GM13977 (cell line): Measurements from ENCODE around the gene HPSE2.
"Not testable (repeated sequence)": the region's sequence is repeated elsewhere in the genome, so short reads cannot be mapped to it uniquely, and the experiment has no call there.

Experiments used
- DNase-seq: peaks from one replicate; pipeline ENCODE4 v3.0.0; 2012; ENCODE audit warnings: low spot score
- in situ Hi-C: fragments of 300-500 bp; cut with MboI; formaldehyde crosslinking; loops from one replicate; pipeline ENCODE4 v1.12.0; 2022; ENCODE audit warnings: low sequenced_read_pairs, low pct_unique_long_range_greater_than_20kb, mixed read lengths, inconsistent platforms; ENCODE audit not compliant: unreplicated experiment
- TF ChIP-seq, protein P1 (sequence below): IDR thresholded peaks from 2 replicates; pipeline ENCODE4 v1.5.1; 2012; ENCODE audit warnings: mild to moderate bottlenecking, control low read depth; ENCODE audit not compliant: insufficient read depth; ENCODE audit errors: extremely low read depth, missing control alignments

The HPSE2 gene

DNA sequence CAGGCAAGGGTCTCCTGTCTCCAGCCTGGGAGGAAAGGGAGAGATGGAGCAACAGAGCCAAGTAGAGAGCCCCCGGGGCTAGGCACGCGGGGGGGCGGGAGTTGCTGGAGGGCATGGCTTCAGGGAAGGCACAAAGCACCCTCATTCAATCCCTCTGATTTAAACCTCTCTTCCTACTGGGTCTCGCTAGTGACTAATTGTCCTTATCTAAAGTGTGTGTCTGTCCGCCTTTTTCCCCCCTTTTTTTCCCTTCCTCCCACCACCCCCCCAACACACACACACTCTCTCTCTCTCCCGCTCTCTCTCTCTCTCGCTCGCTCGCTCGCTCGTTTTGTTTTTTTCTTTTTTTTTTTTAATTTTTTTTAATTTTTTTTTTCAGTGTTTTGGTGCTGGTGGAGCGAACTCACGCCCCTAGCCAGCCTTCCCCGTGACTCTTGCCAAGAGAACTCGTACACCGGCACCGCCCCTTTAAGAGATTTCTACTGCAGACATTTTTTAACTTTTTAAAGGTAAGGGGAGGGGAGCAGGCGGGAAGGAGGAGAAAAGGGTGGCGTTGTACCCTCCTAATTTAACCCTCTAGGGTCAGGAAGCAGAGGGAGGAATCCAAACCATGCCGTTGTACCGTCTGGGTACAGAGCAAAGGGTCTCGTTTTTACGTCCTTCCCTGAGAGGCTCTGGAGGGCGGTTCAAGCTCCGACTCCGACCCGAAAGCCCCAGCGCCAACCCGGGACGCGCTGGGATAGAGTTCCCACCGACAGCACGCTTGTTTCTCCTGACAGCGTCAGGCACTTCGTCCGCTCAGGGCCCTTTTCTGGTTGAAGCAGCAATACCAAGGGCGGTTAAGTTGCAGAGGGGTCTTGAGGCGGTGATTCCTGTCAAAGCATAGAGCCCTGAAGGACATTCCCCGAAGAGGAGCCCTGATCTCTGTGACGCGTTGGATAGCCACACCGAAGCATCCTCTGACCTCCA lies at the start of gene HPSE2:
HPSE2 (minus strand) TSS at position 195 of the 969 bp plus-strand sequence.
- no peak for DNase-seq
- in situ Hi-C loops = loop anchor here (25.0 kb wide), 1 partner anchor 474 kb away; no protein-coding TSS in a partner anchor
- TF ChIP-seq, protein P1, sequence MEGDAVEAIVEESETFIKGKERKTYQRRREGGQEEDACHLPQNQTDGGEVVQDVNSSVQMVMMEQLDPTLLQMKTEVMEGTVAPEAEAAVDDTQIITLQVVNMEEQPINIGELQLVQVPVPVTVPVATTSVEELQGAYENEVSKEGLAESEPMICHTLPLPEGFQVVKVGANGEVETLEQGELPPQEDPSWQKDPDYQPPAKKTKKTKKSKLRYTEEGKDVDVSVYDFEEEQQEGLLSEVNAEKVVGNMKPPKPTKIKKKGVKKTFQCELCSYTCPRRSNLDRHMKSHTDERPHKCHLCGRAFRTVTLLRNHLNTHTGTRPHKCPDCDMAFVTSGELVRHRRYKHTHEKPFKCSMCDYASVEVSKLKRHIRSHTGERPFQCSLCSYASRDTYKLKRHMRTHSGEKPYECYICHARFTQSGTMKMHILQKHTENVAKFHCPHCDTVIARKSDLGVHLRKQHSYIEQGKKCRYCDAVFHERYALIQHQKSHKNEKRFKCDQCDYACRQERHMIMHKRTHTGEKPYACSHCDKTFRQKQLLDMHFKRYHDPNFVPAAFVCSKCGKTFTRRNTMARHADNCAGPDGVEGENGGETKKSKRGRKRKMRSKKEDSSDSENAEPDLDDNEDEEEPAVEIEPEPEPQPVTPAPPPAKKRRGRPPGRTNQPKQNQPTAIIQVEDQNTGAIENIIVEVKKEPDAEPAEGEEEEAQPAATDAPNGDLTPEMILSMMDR = no peak

- TF ChIP-seq, protein P1 = no peak
- in situ Hi-C loops = no loop called here
- DNase-seq = no peak
Measured at GRCh38 chr10:99280472-99280871, 44.8 kb upstream of the HPSE2 start.

DNA sequence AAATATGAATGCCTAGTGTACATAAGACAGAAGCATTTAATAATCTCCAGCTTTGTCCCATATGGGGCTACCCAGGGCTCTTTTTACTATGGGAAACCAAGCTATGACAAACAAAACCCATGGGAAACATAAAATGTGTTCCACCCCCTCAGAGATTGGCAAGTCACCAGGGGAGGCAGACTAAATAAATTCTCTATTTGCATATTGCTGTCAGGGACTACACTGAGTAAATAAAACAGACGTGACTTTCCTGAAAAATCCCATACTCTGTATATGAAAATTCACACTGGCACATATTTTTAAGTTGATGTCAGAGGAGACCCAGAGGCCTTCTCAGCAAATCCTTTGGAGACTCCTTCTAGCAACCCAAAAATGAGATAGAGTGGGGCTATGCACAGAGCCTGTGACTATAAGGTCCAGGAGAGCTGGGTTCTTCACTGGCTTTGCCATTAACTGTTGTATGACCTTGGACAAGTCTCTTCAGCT lies 44.0 kb upstream of the HPSE2 start:
- DNase-seq = no peak
- TF ChIP-seq, protein P1 = no peak
- in situ Hi-C loops = no loop called here

- DNase-seq = no peak
- TF ChIP-seq, protein P1 = peak; percentile 48
- in situ Hi-C loops = no loop called here
Measured at GRCh38 chr10:99276848-99277486, 41.3 kb upstream of the HPSE2 start.

DNA sequence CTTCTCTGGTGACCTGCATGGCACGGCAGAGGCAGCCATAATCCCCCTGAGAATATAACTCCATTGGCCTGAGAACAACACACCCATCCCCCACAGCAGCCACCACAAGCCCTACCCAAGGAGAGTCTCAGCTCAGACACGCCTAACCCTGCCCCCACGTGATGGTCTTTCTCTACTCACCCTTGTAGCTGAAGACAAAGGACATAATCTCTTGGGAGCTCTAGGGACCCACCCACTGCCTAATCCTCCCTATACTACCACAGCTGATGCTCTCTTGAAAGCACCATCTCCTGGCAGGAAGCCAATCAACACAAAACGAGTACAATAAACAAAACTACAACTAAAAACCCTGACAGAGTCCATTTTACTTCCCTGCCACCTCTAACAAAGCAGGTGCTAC lies 30.7 kb upstream of the HPSE2 start:
- TF ChIP-seq, protein P1 = no peak
- in situ Hi-C loops = no loop called here
- DNase-seq = no peak

DNA sequence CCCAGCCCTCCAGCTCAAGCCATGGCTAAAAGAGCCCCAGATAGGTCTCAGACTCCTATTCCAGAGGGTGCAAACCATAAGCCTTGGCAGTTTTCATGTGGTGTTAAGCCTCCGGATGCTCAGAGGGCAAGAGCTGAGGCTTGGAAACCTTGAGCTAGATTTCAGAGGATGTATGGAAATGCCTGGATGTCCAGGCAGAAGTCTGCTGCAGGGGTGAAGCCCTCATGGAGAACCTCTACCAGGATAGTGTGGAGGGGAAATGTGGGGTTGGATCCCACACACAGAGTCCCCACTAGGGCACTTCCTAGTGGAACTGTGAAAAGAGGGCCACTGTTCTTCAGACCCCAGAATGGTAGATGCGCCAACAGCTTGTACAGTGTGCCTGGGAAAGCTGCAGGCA lies 13.2 kb upstream of the HPSE2 start:
- in situ Hi-C loops = loop anchor here (25.0 kb wide), 1 partner anchor 487 kb away; no protein-coding TSS in a partner anchor
- no peak for DNase-seq
- TF ChIP-seq, protein P1 = no peak

- in situ Hi-C loops = loop anchor here (25.0 kb wide), 1 partner anchor 486 kb away; no protein-coding TSS in a partner anchor
Measured at GRCh38 chr10:99247893-99248292, 12.2 kb upstream of the HPSE2 start.

More at GRCh38 chr10:99247893-99248292, 12.2 kb upstream of the HPSE2 start:
- not testable (repeated sequence) for DNase-seq
